ENCODE measurements around the gene ATP5PF.
"Not testable (repeated sequence)": the region's sequence is repeated elsewhere in the genome, so short reads cannot be mapped to it uniquely, and the experiment has no call there.

ATP5PF gene

GRCh38 chr21:25734904-25735645 is at the start of gene ATP5PF, which contains the start of gene GABPA:
Gene ATP5PF (minus strand): TSS chr21:25734904. CDS start chr21:25729794, 5,110 bp downstream.
Gene GABPA (plus strand): TSS chr21:25734972. CDS start chr21:25741599, 6,627 bp downstream.
- peak in 1 of 2 experiments; percentile 19 for TF ChIP-seq CTCF (IDR thresholded peaks at IDR 0.05)
- DNase-seq = peak; percentile 97 to 98
- H3K9me3 ChIP-seq = no peaks in the 10 kb centered on the region
- intact Hi-C loops (cut with DNase I; ENCODE audit: low total_unique reads) = loop anchor here (10.0 kb wide), 2 partner anchors 130 to 440 kb away; partner anchors contain the start of genes APP and MRPL39
- peaks cover 0 to 4% (median 3%) of the 10 kb centered on the region in 3 donors for H3K36me3 ChIP-seq
- peaks cover 0 to 46% (median 26%) of the 10 kb centered on the region in 4 donors for H3K4me1 ChIP-seq
- H3K27ac ChIP-seq = peak within 1 kb of the TSS; percentile 96 to 99
- no peaks in the 10 kb centered on the region for H3K27me3 ChIP-seq
- H3K4me3 ChIP-seq = peak within 1 kb of the TSS; percentile 82 to 97

- H3K9me3 ChIP-seq; H3K4me3 ChIP-seq; intact Hi-C loops (cut with DNase I; ENCODE audit: low total_unique reads); H3K27me3 ChIP-seq; H3K36me3 ChIP-seq; H3K27ac ChIP-seq; H3K4me1 ChIP-seq; DNase-seq: not testable (repeated sequence)
These were observed 43.6 kb upstream of the ATP5PF start for GRCh38 chr21:25778126-25778875.

GRCh38 chr21:25776440-25776839 is 41.7 kb upstream of the ATP5PF start:
- intact Hi-C loops (cut with DNase I; ENCODE audit: low total_unique reads) = no loop called here
- no peak for TF ChIP-seq CTCF (IDR thresholded peaks at IDR 0.05)

GRCh38 chr21:25772686-25773085 is 38.0 kb upstream of the ATP5PF start:
- no peak overlapping the region for H3K4me3 ChIP-seq
- H3K36me3 ChIP-seq = peaks cover 0 to 7% (median 0%) of the 10 kb centered on the region in 3 donors
- peaks cover 0 to 6% (median 0%) of the 10 kb centered on the region in 4 donors for H3K4me1 ChIP-seq
- TF ChIP-seq CTCF (IDR thresholded peaks at IDR 0.05) = no peak
- no peak for DNase-seq
- no peaks in the 10 kb centered on the region for H3K9me3 ChIP-seq
- no peaks in the 10 kb centered on the region for H3K27me3 ChIP-seq
- no peak overlapping the region for H3K27ac ChIP-seq
- intact Hi-C loops (cut with DNase I; ENCODE audit: low total_unique reads) = no loop called here

More at GRCh38 chr21:25776440-25776839, 41.7 kb upstream of the ATP5PF start:
- H3K4me1 ChIP-seq = peaks cover 0 to 6% (median 0%) of the 10 kb centered on the region in 4 donors
- H3K27ac ChIP-seq = no peak overlapping the region
- H3K27me3 ChIP-seq = no peaks in the 10 kb centered on the region
- H3K9me3 ChIP-seq = no peaks in the 10 kb centered on the region
- no peak overlapping the region for H3K4me3 ChIP-seq
- no peaks in the 10 kb centered on the region for H3K36me3 ChIP-seq
- no peak for DNase-seq

GRCh38 chr21:25767921-25768320 is 33.2 kb upstream of the ATP5PF start:
- Histone ChIP-seq H3K27ac (no peak overlapping the region), H3K4me3 (no peak overlapping the region), H3K36me3 (peaks cover 28 to 39% (median 29%) of the 10 kb centered on the region in 3 donors), H3K4me1 (peaks cover 0 to 6% (median 0%) of the 10 kb centered on the region in 4 donors), H3K27me3 (no peaks in the 10 kb centered on the region), H3K9me3 (no peaks in the 10 kb centered on the region)
- no peak for DNase-seq
- intact Hi-C loops (cut with DNase I; ENCODE audit: low total_unique reads) = no loop called here
- TF ChIP-seq CTCF (IDR thresholded peaks at IDR 0.05) = no peak

- intact Hi-C loops (cut with DNase I; ENCODE audit: low total_unique reads) = no loop called here
- no peaks in the 10 kb centered on the region for H3K27me3 ChIP-seq
These were observed 29.4 kb upstream of the ATP5PF start for GRCh38 chr21:25764065-25764464.

More at GRCh38 chr21:25764065-25764464, 29.4 kb upstream of the ATP5PF start:
- DNase-seq = no peak
- TF ChIP-seq CTCF (IDR thresholded peaks at IDR 0.05) = no peak
- no peak overlapping the region for H3K27ac ChIP-seq
- peaks cover 46 to 60% (median 59%) of the 10 kb centered on the region in 3 donors for H3K36me3 ChIP-seq
- H3K4me1 ChIP-seq = no peaks in the 10 kb centered on the region
- no peak overlapping the region for H3K4me3 ChIP-seq
- no peaks in the 10 kb centered on the region for H3K9me3 ChIP-seq
